ENCODE results near the gene VGF.

VGF gene

GRCh38 chr7:101179117-101179516, 13.7 kb upstream of the VGF start:
- H3K4me3 ChIP-seq (ENCODE audit: low read depth, low read length): no peak overlapping the region
- CTCF ChIA-PET: interaction anchor here (0.9 to 6.9 kb wide), 3 partner anchors 8 to 35 kb away, joined by 3 to 76 read pairs (median 20); no protein-coding TSS in a partner anchor
- POLR2A ChIA-PET: no interaction called here

GRCh38 chr7:101177644-101178043, 12.3 kb upstream of the VGF start:
- no peak for TF ChIP-seq CTCF (IDR thresholded peaks at IDR 0.05; ENCODE audit: insufficient read depth, low read length, missing control alignments)
- ChIA-PET POLR2A (no interaction called here), CTCF (interaction anchor here (1.2 to 6.9 kb wide), 3 partner anchors 15 to 34 kb away, joined by 4 to 76 read pairs (median 20); no protein-coding TSS in a partner anchor)
- no peak for DNase-seq (ENCODE audit: low read depth, low spot score)
- no peak overlapping the region for H3K4me3 ChIP-seq (ENCODE audit: low read depth, low read length)

More at GRCh38 chr7:101179117-101179516, 13.7 kb upstream of the VGF start:
- no peak for TF ChIP-seq CTCF (IDR thresholded peaks at IDR 0.05; ENCODE audit: insufficient read depth, low read length, missing control alignments)
- DNase-seq (ENCODE audit: low read depth, low spot score): no peak

GRCh38 chr7:101175664-101176063, 10.3 kb upstream of the VGF start:
- DNase-seq (ENCODE audit: low read depth, low spot score): no peak
- CTCF ChIA-PET: interaction anchor here (1.1 to 6.9 kb wide), 4 partner anchors 17 to 115 kb away, joined by 3 to 76 read pairs (median 12); no protein-coding TSS in a partner anchor
- H3K4me3 ChIP-seq (ENCODE audit: low read depth, low read length): no peak overlapping the region
- no peak for TF ChIP-seq CTCF (IDR thresholded peaks at IDR 0.05; ENCODE audit: insufficient read depth, low read length, missing control alignments)
- POLR2A ChIA-PET: no interaction called here

GRCh38 chr7:101174322-101174854, 9.0 kb upstream of the VGF start:
- TF ChIP-seq CTCF (IDR thresholded peaks at IDR 0.05; ENCODE audit: insufficient read depth, low read length, missing control alignments): no peak
- ChIA-PET POLR2A (interaction anchor here (1.0 kb wide), 1 partner anchor 47 kb away, joined by 3 read pairs; no protein-coding TSS in a partner anchor), CTCF (interaction anchor here (1.0 to 6.9 kb wide), 8 partner anchors 9 to 70 kb away, joined by 3 to 76 read pairs (median 4); partner anchors contain the start of genes FIS1, VGF and ZNHIT1)
- DNase-seq (ENCODE audit: low read depth, low spot score): no peak
- H3K4me3 ChIP-seq (ENCODE audit: low read depth, low read length): no peak overlapping the region

- POLR2A ChIA-PET: interaction anchor here (1.0 kb wide), 1 partner anchor 46 kb away, joined by 3 read pairs; no protein-coding TSS in a partner anchor
- no peak for DNase-seq (ENCODE audit: low read depth, low spot score)
- H3K4me3 ChIP-seq (ENCODE audit: low read depth, low read length): peak overlapping the region; percentile 42
- no peak for TF ChIP-seq CTCF (IDR thresholded peaks at IDR 0.05; ENCODE audit: insufficient read depth, low read length, missing control alignments)
- CTCF ChIA-PET: interaction anchor here (0.9 to 6.9 kb wide), 9 partner anchors 8 to 115 kb away, joined by 3 to 76 read pairs (median 4); partner anchors contain the start of genes FIS1, VGF and ZNHIT1
These were observed 8.4 kb upstream of the VGF start for GRCh38 chr7:101173752-101174244.

Measured in AG04449 (cell line).